Sigmoid colon (tissue), 7 donors: ENCODE results near the gene MAD1L1. TPM values are rescaled to one million over a fixed set of nuclear protein-coding genes. Genes with fewer than 3 reads are reported as not detected.

Experiments used
- DNase-seq: peaks from one replicate; pipeline ENCODE4 v3.0.0-alpha.2; 2019
- H3K27ac ChIP-seq, 4 donors: fragments of 200-600 bp; sonication (generic); one replicate each; pipeline ENCODE4 v1.5.1; 2016 to 2019; ENCODE audit warnings: mild to moderate bottlenecking in 1 of 4
- H3K27me3 ChIP-seq, 3 donors: fragments of 200-600 bp; sonication (generic); one replicate each; pipeline ENCODE4 v1.5.1; 2019; ENCODE audit warnings: mild to moderate bottlenecking in 1 of 3
- H3K36me3 ChIP-seq, 4 donors: fragments of 200-600 bp; sonication (generic); one replicate each; pipeline ENCODE4 v1.5.1; 2016 to 2019
- H3K4me1 ChIP-seq, 4 donors: fragments of 200-600 bp; sonication (generic); one replicate each; pipeline ENCODE4 v1.5.1; 2017 to 2019
- H3K4me3 ChIP-seq, 4 donors: fragments of 200-600 bp; sonication (generic); one replicate each; pipeline ENCODE4 v1.5.1; 2017 to 2019; ENCODE audit warnings: mild to moderate bottlenecking in 2 of 4, moderate library complexity in 1 of 4
- H3K9me3 ChIP-seq, 4 donors: fragments of 200-600 bp in 3 of 4; sonication (generic) in 3 of 4; one replicate each; pipeline versions ENCODE4 v1.5.1 to v1.6.1; 2013 to 2019
- EP300 ChIP-seq, 4 donors: sonication (generic); formaldehyde crosslinking; IDR thresholded peaks; one replicate each; pipeline ENCODE4 v1.6.1; 2017; ENCODE audit warnings: antibody characterized with exemption in 4 of 4
- POLR2A ChIP-seq, 2 donors: fragments of 450-650 bp; IDR thresholded peaks; one replicate each; pipeline ENCODE4 v1.6.1; 2016; ENCODE audit warnings: antibody characterized with exemption in 2 of 2, mild to moderate bottlenecking in 2 of 2, moderate library complexity in 2 of 2
- POLR2AphosphoS5 ChIP-seq, 4 donors: sonication (generic); formaldehyde crosslinking; IDR thresholded peaks; one replicate each; pipeline ENCODE4 v1.6.1; 2017; ENCODE audit warnings: antibody characterized with exemption in 4 of 4
- WGBS, 2 donors: extraction: QIAGEN DNeasy Blood & Tissue Kit; methylation state at CpG; one replicate each; pipeline ENCODE4 v1.1.7; 2013; 5-methylcytosine and 5-hydroxymethylcytosine counted together
- intact Hi-C: fragments of 100-400 bp; cut with DNase I; formaldehyde crosslinking; loops from one replicate; pipeline ENCODE4 v1.15.1; 2023
- polyA plus RNA-seq, 3 donors: library from polyadenylated mRNA; stranded (reverse); fragments of 200-250 nt; gene quantifications; one replicate each; pipeline ENCODE4 v1.2.3, GENCODE V29; 2013
- total RNA-seq, 4 donors: library from RNA; depleted of rRNA; stranded (reverse); fragments of >200 nt; gene quantifications; one replicate each; pipeline ENCODE4 v1.1.0, GENCODE V29; 2016
- TF ChIP-seq, protein P1 (sequence below), 4 experiments: fragments of 450-650 bp in 3 of 4; fragments of 200-600 bp in 1 of 4; IDR thresholded peaks; one replicate each; pipeline ENCODE4 v1.5.1; 2016 to 2019; ENCODE audit warnings: antibody characterized with exemption in 4 of 4, mild to moderate bottlenecking in 3 of 4, moderate library complexity in 2 of 4
- donor health status: healthy with polysubstance abuse.
- donor health status: Bipolar disorder and iron deficiency.
- donor health status: healthy.

Gene MAD1L1
- total and polyA plus RNA-seq, 7 donors, result 10.2 to 38.4 (median 20.6) TPM

DNA sequence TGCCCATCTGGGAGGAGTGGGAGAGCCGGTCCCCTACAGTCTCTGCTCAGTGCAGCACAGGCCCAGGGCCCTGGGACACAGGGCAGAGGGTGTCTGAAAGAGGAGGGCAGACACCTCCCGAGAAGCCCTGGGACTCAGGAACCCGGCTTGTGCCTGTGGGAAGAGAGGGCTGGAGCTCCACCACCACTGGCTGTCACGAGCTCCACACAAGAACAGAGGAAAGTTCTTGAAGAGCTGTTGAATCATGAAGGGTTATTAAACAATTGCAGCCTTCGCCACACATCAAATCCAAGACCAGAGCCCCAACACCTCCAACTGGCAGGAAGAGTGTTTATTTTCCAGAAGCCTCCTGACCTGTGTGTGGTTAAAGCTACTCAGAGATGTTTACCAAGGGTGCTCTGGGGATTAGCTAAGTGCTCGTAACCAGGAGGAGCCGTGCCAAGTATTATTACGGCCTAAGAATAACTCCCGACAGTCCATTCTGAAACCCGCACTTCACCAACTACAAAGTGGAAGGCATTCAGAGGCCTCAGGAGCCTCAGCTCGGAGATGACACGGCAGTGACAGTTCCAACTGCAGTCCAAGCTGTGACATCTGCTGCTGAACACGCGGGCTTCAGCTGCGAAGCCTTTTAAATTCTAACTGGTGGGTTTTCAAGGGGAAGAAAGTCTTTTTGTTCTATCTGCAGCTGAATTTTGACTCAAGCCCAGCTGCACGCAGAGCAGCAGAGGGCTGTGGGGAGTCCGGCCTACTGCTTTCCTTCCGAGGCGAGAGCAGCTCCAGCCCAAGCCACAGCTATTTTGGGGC, 75.1 kb downstream of the MAD1L1 start:
- WGBS, 2 donors, result 39 to 52% methylated on average over 19 of the region's 19 CpGs
- TF ChIP-seq, protein P1, sequence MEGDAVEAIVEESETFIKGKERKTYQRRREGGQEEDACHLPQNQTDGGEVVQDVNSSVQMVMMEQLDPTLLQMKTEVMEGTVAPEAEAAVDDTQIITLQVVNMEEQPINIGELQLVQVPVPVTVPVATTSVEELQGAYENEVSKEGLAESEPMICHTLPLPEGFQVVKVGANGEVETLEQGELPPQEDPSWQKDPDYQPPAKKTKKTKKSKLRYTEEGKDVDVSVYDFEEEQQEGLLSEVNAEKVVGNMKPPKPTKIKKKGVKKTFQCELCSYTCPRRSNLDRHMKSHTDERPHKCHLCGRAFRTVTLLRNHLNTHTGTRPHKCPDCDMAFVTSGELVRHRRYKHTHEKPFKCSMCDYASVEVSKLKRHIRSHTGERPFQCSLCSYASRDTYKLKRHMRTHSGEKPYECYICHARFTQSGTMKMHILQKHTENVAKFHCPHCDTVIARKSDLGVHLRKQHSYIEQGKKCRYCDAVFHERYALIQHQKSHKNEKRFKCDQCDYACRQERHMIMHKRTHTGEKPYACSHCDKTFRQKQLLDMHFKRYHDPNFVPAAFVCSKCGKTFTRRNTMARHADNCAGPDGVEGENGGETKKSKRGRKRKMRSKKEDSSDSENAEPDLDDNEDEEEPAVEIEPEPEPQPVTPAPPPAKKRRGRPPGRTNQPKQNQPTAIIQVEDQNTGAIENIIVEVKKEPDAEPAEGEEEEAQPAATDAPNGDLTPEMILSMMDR (IDR thresholded peaks at IDR 0.05), result no peak
- no peak for TF ChIP-seq POLR2A (IDR thresholded peaks at IDR 0.05)
- TF ChIP-seq EP300 (IDR thresholded peaks at IDR 0.05), result peak; percentile 43 to 90 (median 62)
- TF ChIP-seq POLR2AphosphoS5 (IDR thresholded peaks at IDR 0.05), result peak; percentile 66 to 85 (median 76)
- Histone ChIP-seq H3K27ac (peak overlapping the region; percentile 78 to 87 (median 84)), H3K4me3 (peak overlapping the region in 1 of 4 donors; percentile 5), H3K4me1 (peaks cover 0 to 43% (median 36%) of the 10 kb centered on the region in 4 donors), H3K27me3 (no peaks in the 10 kb centered on the region), H3K36me3 (no peaks in the 10 kb centered on the region), H3K9me3 (no peaks in the 10 kb centered on the region)
- intact Hi-C loops, result loop anchor here (1.0 to 2.0 kb wide), 2 partner anchors 39 to 53 kb away; no protein-coding TSS in a partner anchor
- DNase-seq, result peak; percentile 93

DNA sequence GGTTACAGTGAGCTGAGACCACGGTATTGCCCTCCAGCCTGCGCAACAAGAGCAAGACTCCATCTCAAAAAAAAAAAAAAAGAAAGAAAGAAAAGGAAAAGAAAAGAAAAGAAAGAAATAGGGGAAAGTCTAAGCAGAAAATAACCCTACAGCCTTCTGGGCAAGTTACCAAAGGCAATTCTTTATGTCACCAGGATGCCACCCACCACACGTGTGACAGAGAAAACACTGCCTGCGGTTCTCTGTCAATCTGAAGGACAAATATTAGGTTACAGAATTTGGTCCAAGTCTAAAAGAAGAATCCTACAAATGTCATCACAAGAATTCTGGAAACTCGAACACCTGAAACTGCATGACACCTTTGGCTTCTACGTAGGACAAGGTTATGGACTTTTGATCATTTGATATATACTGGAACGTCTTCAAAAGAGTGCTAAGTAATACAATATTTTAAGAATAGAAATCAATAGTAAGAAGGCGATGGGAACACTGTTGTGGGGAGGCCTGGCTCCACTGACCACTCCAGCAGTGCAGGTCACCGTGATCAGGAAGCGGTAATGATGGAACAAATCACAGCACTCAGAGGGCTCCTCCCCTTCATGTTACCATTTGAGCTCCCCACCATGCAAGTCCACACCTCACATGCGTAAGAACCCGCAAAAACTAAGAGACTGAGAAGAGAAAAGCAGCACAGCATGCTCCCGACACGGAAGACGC, 75.8 kb downstream of the MAD1L1 start:
- peak overlapping the region in 1 of 4 donors; percentile 5 for H3K4me3 ChIP-seq
- WGBS, 2 donors, result 82 to 92% methylated on average over 15 of the region's 15 CpGs
- no peaks in the 10 kb centered on the region for H3K27me3 ChIP-seq
- H3K4me1 ChIP-seq, result peaks cover 0 to 43% (median 35%) of the 10 kb centered on the region in 4 donors
- intact Hi-C loops, result loop anchor here (1.0 to 2.0 kb wide), 2 partner anchors 38 to 53 kb away; no protein-coding TSS in a partner anchor
- H3K27ac ChIP-seq, result peak overlapping the region; percentile 78 to 87 (median 84)
- H3K9me3 ChIP-seq, result no peaks in the 10 kb centered on the region
- TF ChIP-seq, protein P1 (IDR thresholded peaks at IDR 0.05), result no peak
- no peak for DNase-seq
- no peaks in the 10 kb centered on the region for H3K36me3 ChIP-seq

DNA sequence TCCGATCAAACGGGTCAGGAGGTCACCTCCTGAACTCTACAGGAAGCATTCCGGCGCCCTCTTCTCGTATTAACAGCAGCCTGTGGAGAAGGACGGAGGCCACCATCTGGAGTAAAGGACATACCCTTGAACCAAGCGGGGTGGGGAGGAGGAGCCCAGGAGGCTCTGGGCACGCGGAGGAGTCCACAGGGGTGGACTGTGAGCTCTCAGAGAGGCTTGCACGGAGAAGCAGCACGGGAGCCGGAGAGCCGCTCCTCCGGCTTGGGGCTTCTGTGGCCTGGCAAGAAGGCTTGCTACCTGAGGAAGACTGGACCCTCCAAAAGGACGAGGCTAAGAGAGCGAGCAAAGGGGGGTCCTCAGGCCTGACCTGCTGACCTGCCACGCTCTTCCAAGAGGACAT, 77.9 kb downstream of the MAD1L1 start:
- DNase-seq, result peak; percentile 58

DNA sequence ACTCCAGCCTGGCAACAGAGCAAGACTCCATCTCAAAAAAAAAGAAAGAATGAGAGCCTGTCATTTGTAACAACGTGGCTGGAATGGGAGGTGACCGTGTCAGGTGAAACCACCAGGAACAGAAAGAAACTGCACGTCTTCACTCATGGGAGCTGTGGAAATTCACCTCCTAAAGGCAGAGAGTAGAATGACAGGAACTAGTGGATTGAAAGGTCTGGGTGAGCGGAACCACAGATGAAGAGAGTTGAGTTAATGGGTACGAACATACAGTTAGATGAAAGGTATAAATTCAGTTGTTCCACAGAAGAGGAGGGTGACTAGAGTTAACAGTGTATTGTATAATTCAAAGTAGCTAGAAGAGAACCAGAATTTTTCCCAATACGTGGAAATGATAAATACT, 78.6 kb downstream of the MAD1L1 start:
- DNase-seq, result peak; percentile 4
- intact Hi-C loops, result no loop called here
- no peaks in the 10 kb centered on the region for H3K36me3 ChIP-seq
- H3K9me3 ChIP-seq, result no peaks in the 10 kb centered on the region
- H3K27me3 ChIP-seq, result no peaks in the 10 kb centered on the region
- no peak overlapping the region for H3K4me3 ChIP-seq
- H3K27ac ChIP-seq, result no peak overlapping the region
- no peak for TF ChIP-seq EP300 (IDR thresholded peaks at IDR 0.05)
- TF ChIP-seq, protein P1 (IDR thresholded peaks at IDR 0.05), result no peak
- TF ChIP-seq POLR2AphosphoS5 (IDR thresholded peaks at IDR 0.05), result no peak
- no peak for TF ChIP-seq POLR2A (IDR thresholded peaks at IDR 0.05)
- peaks cover 0 to 41% (median 32%) of the 10 kb centered on the region in 4 donors for H3K4me1 ChIP-seq
- WGBS, 2 donors, result 95 to 96% methylated on average over 6 of the region's 6 CpGs

More for the DNA sequence above, 77.9 kb downstream of the MAD1L1 start:
- TF ChIP-seq, protein P1 (IDR thresholded peaks at IDR 0.05), result no peak
- Histone ChIP-seq H3K9me3 (no peaks in the 10 kb centered on the region), H3K27ac (no peak overlapping the region), H3K4me1 (peaks cover 0 to 42% (median 33%) of the 10 kb centered on the region in 4 donors), H3K36me3 (no peaks in the 10 kb centered on the region), H3K27me3 (no peaks in the 10 kb centered on the region), H3K4me3 (no peak overlapping the region)
- 96% methylated on average over 17 of the region's 17 CpGs for WGBS, 2 donors
- intact Hi-C loops, result no loop called here
